Suppressor macrophage (primary cell): Measurements from ENCODE around the gene RUFY1.
"Not testable (repeated sequence)": the region's sequence is repeated elsewhere in the genome, so short reads cannot be mapped to it uniquely, and the experiment has no call there.

ENCODE experiments used
- DNase-seq, 4 experiments: peaks; one replicate each; pipeline ENCODE4 v3.0.0-alpha.2; 2020 to 2022

The RUFY1 gene

GRCh38 chr5:179542170-179542569 lies 8.2 kb upstream of the RUFY1 start:
- no peak for DNase-seq

- not testable (repeated sequence) for DNase-seq
Measured at GRCh38 chr5:179543275-179543674, 7.1 kb upstream of the RUFY1 start.

- no peak for DNase-seq
Measured at GRCh38 chr5:179553006-179553405, 2.7 kb downstream of the RUFY1 start.

- DNase-seq: peak; percentile 65 to 83 (median 80)
Measured at GRCh38 chr5:179553875-179554274, 3.5 kb downstream of the RUFY1 start.

GRCh38 chr5:179554981-179555380 lies 4.6 kb downstream of the RUFY1 start:
- no peak for DNase-seq

- not testable (repeated sequence) for DNase-seq
Measured at GRCh38 chr5:179558261-179558799, 8.0 kb downstream of the RUFY1 start.

GRCh38 chr5:179558932-179559283 lies 8.6 kb downstream of the RUFY1 start:
- DNase-seq: peak; percentile 20 to 43 (median 33)

GRCh38 chr5:179559284-179560252 lies 9.2 kb downstream of the RUFY1 start:
- DNase-seq: peak; percentile 96 to 99 (median 98)

- DNase-seq: no peak
Measured at GRCh38 chr5:179564526-179564925, 14.2 kb downstream of the RUFY1 start.

- DNase-seq: peak; percentile 26 to 63 (median 40)
Measured at GRCh38 chr5:179568721-179569120, 18.4 kb downstream of the RUFY1 start.

GRCh38 chr5:179572386-179572785 lies 22.0 kb downstream of the RUFY1 start:
- DNase-seq: no peak

GRCh38 chr5:179577286-179577960 lies 27.1 kb downstream of the RUFY1 start:
- DNase-seq: no peak

- peak; percentile 73 to 91 (median 74) for DNase-seq
Measured at GRCh38 chr5:179585941-179586401, 35.6 kb downstream of the RUFY1 start.

GRCh38 chr5:179588166-179588565 lies 37.8 kb downstream of the RUFY1 start:
- no peak for DNase-seq

- DNase-seq: no peak
Measured at GRCh38 chr5:179595916-179596315, 45.6 kb downstream of the RUFY1 start.

- no peak for DNase-seq
Measured at GRCh38 chr5:179596421-179596820, 46.1 kb downstream of the RUFY1 start.

- peak in 2 of 4 experiments; percentile 22 to 59 for DNase-seq
Measured at GRCh38 chr5:179599100-179599499, 48.7 kb downstream of the RUFY1 start.

- DNase-seq: no peak
Measured at GRCh38 chr5:179599566-179599965, 49.2 kb downstream of the RUFY1 start.

GRCh38 chr5:179599973-179600372 lies 49.6 kb downstream of the RUFY1 start:
- peak; percentile 86 to 92 (median 89) for DNase-seq

- no peak for DNase-seq
Measured at GRCh38 chr5:179601871-179602625, 51.7 kb downstream of the RUFY1 start.

- no peak for DNase-seq
Measured at GRCh38 chr5:179603308-179603707, 53.0 kb downstream of the RUFY1 start.

GRCh38 chr5:179605026-179605833 lies 54.9 kb downstream of the RUFY1 start:
- no peak for DNase-seq
